Upper lobe of left lung (tissue), 4 donors: ENCODE results near the gene TMEM109.

ENCODE experiments used
- EP300 ChIP-seq, 4 donors: sonication (generic); formaldehyde crosslinking; IDR thresholded peaks; one replicate each; pipeline ENCODE4 v1.5.1; 2017; ENCODE audit warnings: antibody characterized with exemption in 4 of 4, control low read depth in 2 of 4
- TF ChIP-seq, protein P1 (sequence below), 6 experiments: fragments of 450-650 bp in 4 of 6; fragments of 200-600 bp in 2 of 6; sonication (generic) in 2 of 6; IDR thresholded peaks; one replicate each; pipeline ENCODE4 v1.5.1; 2016 to 2019; ENCODE audit warnings: antibody characterized with exemption in 6 of 6

- TF ChIP-seq, protein P1, sequence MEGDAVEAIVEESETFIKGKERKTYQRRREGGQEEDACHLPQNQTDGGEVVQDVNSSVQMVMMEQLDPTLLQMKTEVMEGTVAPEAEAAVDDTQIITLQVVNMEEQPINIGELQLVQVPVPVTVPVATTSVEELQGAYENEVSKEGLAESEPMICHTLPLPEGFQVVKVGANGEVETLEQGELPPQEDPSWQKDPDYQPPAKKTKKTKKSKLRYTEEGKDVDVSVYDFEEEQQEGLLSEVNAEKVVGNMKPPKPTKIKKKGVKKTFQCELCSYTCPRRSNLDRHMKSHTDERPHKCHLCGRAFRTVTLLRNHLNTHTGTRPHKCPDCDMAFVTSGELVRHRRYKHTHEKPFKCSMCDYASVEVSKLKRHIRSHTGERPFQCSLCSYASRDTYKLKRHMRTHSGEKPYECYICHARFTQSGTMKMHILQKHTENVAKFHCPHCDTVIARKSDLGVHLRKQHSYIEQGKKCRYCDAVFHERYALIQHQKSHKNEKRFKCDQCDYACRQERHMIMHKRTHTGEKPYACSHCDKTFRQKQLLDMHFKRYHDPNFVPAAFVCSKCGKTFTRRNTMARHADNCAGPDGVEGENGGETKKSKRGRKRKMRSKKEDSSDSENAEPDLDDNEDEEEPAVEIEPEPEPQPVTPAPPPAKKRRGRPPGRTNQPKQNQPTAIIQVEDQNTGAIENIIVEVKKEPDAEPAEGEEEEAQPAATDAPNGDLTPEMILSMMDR (IDR thresholded peaks at IDR 0.05), result no peak
- TF ChIP-seq EP300 (IDR thresholded peaks at IDR 0.05), result no peak
Measured at GRCh38 chr11:60935676-60936442, 21.9 kb downstream of the TMEM109 start.
